Sigmoid colon (tissue), 4 donors: ENCODE results near the gene HAAO.

ENCODE experiments used
- CTCF ChIP-seq, 4 experiments: fragments of 450-650 bp in 3 of 4; fragments of 200-600 bp in 1 of 4; IDR thresholded peaks; one replicate each; pipeline ENCODE4 v1.5.1; 2016 to 2019; ENCODE audit warnings: antibody characterized with exemption in 4 of 4, mild to moderate bottlenecking in 3 of 4, moderate library complexity in 2 of 4
- EP300 ChIP-seq, 4 donors: sonication (generic); formaldehyde crosslinking; IDR thresholded peaks; one replicate each; pipeline ENCODE4 v1.6.1; 2017; ENCODE audit warnings: antibody characterized with exemption in 4 of 4

GRCh38 chr2:42721898-42722297 is 70.5 kb downstream of the HAAO start:
- TF ChIP-seq CTCF (IDR thresholded peaks at IDR 0.05) = no peak
- no peak for TF ChIP-seq EP300 (IDR thresholded peaks at IDR 0.05)
